ENCODE data around the gene STAG3. TPM values are rescaled to one million over a fixed set of nuclear protein-coding genes. Genes with fewer than 3 reads are reported as not detected.

Gene STAG3
- total and polyA plus RNA-seq, 9 of the 15 experiments (the other 6 are each of a cell fraction or from before 2014, with no cell fraction given), result 0.54 to 2.5 (median 1.7) TPM

DNA sequence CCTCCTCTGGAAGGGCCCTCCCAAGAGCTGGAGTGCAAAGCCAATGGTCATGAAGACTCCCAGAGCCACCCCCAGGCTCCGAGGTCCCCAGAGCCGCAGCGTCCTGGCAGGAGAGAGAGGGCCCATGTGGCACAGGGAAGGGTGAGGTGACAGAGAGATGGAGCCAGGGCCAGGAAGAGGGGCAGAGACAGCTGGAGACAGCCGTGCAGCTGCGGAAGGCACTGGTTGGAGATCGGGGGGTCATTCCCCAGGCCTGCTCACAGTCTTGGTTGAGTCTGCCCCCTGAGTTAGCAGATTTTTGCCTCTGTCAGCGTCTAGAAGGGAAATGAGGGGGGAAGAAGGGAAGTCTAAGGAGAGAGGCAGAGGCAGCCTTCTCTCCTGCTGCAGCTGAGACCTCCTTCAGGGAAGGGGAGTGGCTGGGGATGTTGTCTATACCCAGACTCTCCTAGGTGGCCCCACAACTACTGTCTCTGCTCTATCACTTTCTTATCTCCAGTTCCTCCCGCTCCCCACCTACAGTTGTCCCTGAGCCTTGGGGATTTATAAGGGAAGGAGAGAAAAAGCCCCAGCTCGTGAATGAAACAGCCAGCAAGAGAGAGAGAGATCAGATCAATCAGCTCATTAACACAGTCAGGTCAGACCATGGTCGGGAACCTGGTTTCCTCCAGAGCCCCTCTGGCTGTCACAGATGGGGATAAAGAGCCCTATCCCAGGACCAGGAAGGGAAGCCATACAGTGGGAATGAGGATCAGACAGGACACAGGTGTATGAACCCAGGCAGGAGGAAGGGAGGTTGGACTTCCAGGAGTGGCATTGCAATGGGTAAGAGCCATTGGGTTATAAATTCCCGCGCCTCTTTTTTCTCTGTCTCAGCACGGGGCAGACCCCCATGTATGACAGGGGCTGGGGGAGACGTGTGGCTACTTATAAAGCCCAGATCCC lies 10.5 kb upstream of the STAG3 start (continued):
- TF ChIP-seq, protein P1, sequence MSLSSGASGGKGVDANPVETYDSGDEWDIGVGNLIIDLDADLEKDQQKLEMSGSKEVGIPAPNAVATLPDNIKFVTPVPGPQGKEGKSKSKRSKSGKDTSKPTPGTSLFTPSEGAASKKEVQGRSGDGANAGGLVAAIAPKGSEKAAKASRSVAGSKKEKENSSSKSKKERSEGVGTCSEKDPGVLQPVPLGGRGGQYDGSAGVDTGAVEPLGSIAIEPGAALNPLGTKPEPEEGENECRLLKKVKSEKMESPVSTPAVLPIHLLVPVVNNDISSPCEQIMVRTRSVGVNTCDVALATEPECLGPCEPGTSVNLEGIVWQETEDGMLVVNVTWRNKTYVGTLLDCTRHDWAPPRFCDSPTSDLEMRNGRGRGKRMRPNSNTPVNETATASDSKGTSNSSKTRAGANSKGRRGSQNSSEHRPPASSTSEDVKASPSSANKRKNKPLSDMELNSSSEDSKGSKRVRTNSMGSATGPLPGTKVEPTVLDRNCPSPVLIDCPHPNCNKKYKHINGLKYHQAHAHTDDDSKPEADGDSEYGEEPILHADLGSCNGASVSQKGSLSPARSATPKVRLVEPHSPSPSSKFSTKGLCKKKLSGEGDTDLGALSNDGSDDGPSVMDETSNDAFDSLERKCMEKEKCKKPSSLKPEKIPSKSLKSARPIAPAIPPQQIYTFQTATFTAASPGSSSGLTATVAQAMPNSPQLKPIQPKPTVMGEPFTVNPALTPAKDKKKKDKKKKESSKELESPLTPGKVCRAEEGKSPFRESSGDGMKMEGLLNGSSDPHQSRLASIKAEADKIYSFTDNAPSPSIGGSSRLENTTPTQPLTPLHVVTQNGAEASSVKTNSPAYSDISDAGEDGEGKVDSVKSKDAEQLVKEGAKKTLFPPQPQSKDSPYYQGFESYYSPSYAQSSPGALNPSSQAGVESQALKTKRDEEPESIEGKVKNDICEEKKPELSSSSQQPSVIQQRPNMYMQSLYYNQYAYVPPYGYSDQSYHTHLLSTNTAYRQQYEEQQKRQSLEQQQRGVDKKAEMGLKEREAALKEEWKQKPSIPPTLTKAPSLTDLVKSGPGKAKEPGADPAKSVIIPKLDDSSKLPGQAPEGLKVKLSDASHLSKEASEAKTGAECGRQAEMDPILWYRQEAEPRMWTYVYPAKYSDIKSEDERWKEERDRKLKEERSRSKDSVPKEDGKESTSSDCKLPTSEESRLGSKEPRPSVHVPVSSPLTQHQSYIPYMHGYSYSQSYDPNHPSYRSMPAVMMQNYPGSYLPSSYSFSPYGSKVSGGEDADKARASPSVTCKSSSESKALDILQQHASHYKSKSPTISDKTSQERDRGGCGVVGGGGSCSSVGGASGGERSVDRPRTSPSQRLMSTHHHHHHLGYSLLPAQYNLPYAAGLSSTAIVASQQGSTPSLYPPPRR (CRISPR knock-in tag; IDR thresholded peaks at IDR 0.05; ENCODE audit: borderline replicate concordance), result no peak
- TF ChIP-seq SPI1 (IDR thresholded peaks at IDR 0.05; ENCODE audit: borderline replicate concordance, low read depth, low read length) (peak; percentile 43; the same call in 1 of the 2 replicates), EP400 (IDR thresholded peaks at IDR 0.05) (no peak), KDM2B (CRISPR knock-in tag; IDR thresholded peaks at IDR 0.05) (no peak), ZNF3 (CRISPR knock-in tag; IDR thresholded peaks at IDR 0.05) (no peak), LCOR (CRISPR knock-in tag; IDR thresholded peaks at IDR 0.05) (peak; percentile 53; the same call in 1 of the 2 replicates), ZBTB7A (IDR thresholded peaks at IDR 0.05; ENCODE audit: borderline replicate concordance, control insufficient read depth, low read depth, low read length) (0 out of 2 replicates have a peak, but pooled peaks have one; percentile 18), ELF1 (tag; IDR thresholded peaks at IDR 0.05) (peak; percentile 39), NR2C1 (IDR thresholded peaks at IDR 0.05) (no peak), NR2C1 (tag; IDR thresholded peaks at IDR 0.05) (no peak), RCOR1 (IDR thresholded peaks at IDR 0.05; ENCODE audit: borderline replicate concordance in 1 of 2, low read depth in 2 of 2, low read length in 2 of 2) (0 out of 4 replicates have a peak, but pooled peaks of 1 of the 2 experiments have one; percentile 37), TFAM (CRISPR knock-in tag; conservative IDR thresholded peaks at IDR 0.05) (no peak)
- TF ChIP-seq, protein P2, sequence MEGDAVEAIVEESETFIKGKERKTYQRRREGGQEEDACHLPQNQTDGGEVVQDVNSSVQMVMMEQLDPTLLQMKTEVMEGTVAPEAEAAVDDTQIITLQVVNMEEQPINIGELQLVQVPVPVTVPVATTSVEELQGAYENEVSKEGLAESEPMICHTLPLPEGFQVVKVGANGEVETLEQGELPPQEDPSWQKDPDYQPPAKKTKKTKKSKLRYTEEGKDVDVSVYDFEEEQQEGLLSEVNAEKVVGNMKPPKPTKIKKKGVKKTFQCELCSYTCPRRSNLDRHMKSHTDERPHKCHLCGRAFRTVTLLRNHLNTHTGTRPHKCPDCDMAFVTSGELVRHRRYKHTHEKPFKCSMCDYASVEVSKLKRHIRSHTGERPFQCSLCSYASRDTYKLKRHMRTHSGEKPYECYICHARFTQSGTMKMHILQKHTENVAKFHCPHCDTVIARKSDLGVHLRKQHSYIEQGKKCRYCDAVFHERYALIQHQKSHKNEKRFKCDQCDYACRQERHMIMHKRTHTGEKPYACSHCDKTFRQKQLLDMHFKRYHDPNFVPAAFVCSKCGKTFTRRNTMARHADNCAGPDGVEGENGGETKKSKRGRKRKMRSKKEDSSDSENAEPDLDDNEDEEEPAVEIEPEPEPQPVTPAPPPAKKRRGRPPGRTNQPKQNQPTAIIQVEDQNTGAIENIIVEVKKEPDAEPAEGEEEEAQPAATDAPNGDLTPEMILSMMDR (IDR thresholded peaks at IDR 0.05 in 2 of 3, conservative IDR thresholded peaks at IDR 0.05 in 1 of 3; ENCODE audit: insufficient read depth in 2 of 3, low read depth in 1 of 3, low read length in 3 of 3), result peak in 1 of 3 experiments; percentile 2; a peak in 1 of 6 replicates
- TF ChIP-seq, protein P3, sequence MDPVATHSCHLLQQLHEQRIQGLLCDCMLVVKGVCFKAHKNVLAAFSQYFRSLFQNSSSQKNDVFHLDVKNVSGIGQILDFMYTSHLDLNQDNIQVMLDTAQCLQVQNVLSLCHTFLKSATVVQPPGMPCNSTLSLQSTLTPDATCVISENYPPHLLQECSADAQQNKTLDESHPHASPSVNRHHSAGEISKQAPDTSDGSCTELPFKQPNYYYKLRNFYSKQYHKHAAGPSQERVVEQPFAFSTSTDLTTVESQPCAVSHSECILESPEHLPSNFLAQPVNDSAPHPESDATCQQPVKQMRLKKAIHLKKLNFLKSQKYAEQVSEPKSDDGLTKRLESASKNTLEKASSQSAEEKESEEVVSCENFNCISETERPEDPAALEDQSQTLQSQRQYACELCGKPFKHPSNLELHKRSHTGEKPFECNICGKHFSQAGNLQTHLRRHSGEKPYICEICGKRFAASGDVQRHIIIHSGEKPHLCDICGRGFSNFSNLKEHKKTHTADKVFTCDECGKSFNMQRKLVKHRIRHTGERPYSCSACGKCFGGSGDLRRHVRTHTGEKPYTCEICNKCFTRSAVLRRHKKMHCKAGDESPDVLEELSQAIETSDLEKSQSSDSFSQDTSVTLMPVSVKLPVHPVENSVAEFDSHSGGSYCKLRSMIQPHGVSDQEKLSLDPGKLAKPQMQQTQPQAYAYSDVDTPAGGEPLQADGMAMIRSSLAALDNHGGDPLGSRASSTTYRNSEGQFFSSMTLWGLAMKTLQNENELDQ (CRISPR knock-in tag; IDR thresholded peaks at IDR 0.05; ENCODE audit: borderline replicate concordance), result no peak
- TF ChIP-seq, protein P4, sequence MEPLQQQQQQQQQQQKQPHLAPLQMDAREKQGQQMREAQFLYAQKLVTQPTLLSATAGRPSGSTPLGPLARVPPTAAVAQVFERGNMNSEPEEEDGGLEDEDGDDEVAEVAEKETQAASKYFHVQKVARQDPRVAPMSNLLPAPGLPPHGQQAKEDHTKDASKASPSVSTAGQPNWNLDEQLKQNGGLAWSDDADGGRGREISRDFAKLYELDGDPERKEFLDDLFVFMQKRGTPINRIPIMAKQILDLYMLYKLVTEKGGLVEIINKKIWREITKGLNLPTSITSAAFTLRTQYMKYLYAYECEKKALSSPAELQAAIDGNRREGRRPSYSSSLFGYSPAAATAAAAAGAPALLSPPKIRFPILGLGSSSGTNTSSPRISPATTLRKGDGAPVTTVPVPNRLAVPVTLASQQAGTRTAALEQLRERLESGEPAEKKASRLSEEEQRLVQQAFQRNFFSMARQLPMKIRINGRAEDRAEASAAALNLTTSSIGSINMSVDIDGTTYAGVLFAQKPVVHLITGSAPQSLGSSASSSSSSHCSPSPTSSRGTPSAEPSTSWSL (CRISPR knock-in tag; IDR thresholded peaks at IDR 0.05; ENCODE audit: borderline replicate concordance), result 0 out of 2 replicates have a peak, but pooled peaks have one; percentile 9

Measured in K562 (cell line).